Heart left ventricle (tissue), 16 donors: Measurements from ENCODE around the gene CMBL. TPM values are rescaled to one million over a fixed set of nuclear protein-coding genes. Genes with fewer than 3 reads are reported as not detected.

Experiments used
- ATAC-seq, 4 donors: fragments of 200-7000 bp; cut with Tn5 transposase; one replicate each; pipeline ENCODE4 v1.9.1; 2020 to 2022; ENCODE audit warnings: moderate library complexity in 4 of 4, mild to moderate bottlenecking in 3 of 4, moderate number of reproducible peaks in 1 of 4
- DNase-seq, 5 donors: peaks; one replicate each; pipeline ENCODE4 v3.0.0-alpha.2; 2020
- H3K27ac ChIP-seq, 12 donors: fragments of 200-600 bp; sonication (generic) in 4 of 12; one replicate each; pipeline versions ENCODE4 v1.5.0 to v1.8.0; 2016 to 2022; ENCODE audit warnings: mild to moderate bottlenecking in 2 of 12
- H3K27me3 ChIP-seq, 9 donors: fragments of 200-600 bp; sonication (generic) in 2 of 9; one replicate each; pipeline versions ENCODE4 v1.5.1 to v1.8.0; 2016 to 2022; ENCODE audit warnings: mild to moderate bottlenecking in 3 of 9
- H3K36me3 ChIP-seq, 9 donors: fragments of 200-600 bp; sonication (generic) in 2 of 9; one replicate each; pipeline versions ENCODE4 v1.5.0 to v1.8.0; 2018 to 2022; ENCODE audit warnings: mild to moderate bottlenecking in 2 of 9
- H3K4me1 ChIP-seq, 12 donors: fragments of 200-600 bp; sonication (generic) in 4 of 12; one replicate each; pipeline versions ENCODE4 v1.5.0 to v1.8.0; 2016 to 2022; ENCODE audit warnings: mild to moderate bottlenecking in 3 of 12
- H3K4me3 ChIP-seq, 12 donors: fragments of 200-600 bp; sonication (generic) in 4 of 12; one replicate each; pipeline versions ENCODE4 v1.5.0 to v1.8.0; 2017 to 2022; ENCODE audit warnings: mild to moderate bottlenecking in 9 of 12, moderate library complexity in 4 of 12
- H3K9me3 ChIP-seq, 12 donors: fragments of 200-600 bp; sonication (generic) in 4 of 12; one replicate each; pipeline versions ENCODE4 v1.5.0 to v1.8.0; 2016 to 2022; ENCODE audit warnings: mild to moderate bottlenecking in 1 of 12
- POLR2A ChIP-seq, 2 donors: fragments of 450-650 bp; IDR thresholded peaks; one replicate each; pipeline ENCODE4 v1.6.1; 2017; ENCODE audit warnings: antibody characterized with exemption in 2 of 2, mild to moderate bottlenecking in 2 of 2, moderate library complexity in 2 of 2
- WGBS, 4 donors: extraction: QIAGEN DNeasy Blood & Tissue Kit in 2 of 4; methylation state at CpG; one replicate each; pipeline versions ENCODE4 v1.1.5 to v1.1.7; 2013 to 2018; 5-methylcytosine and 5-hydroxymethylcytosine counted together
- intact Hi-C, 10 donors: fragments of 100-400 bp; cut with DNase I; formaldehyde crosslinking; loops; one replicate each; pipeline versions ENCODE4 v1.11.1 to v1.14.2; 2022
- polyA plus RNA-seq, 2 donors: library from polyadenylated mRNA; stranded (reverse); fragments of 200-250 nt; gene quantifications; one replicate each; pipeline ENCODE4 v1.2.3, GENCODE V29; 2013
- total RNA-seq, 9 donors: library from RNA; depleted of rRNA in 2 of 9; stranded (reverse); fragments of >200 nt in 2 of 9; fragmentation: NEBNext Ultra II Directional in 3 of 9; extraction: Animal tissue kit (Norgen Biotek cat#: 25700) in 3 of 9; gene quantifications; one replicate each; pipeline versions ENCODE4 v1.1.0 to v1.2.4, GENCODE V29; 2016 to 2023
- TF ChIP-seq, protein P1 (sequence below), 12 donors: fragments of 200-600 bp; sonication (generic) in 4 of 12; IDR thresholded peaks; one replicate each; pipeline versions ENCODE4 v1.5.0 to v1.8.0; 2018 to 2022; ENCODE audit warnings: antibody characterized with exemption in 12 of 12, mild to moderate bottlenecking in 5 of 12
- donor health status: ischemic (EF 13 %, LVEDD 7.1; RV severe dilation, severe dysfunction).
- donor health status: healthy with polysubstance abuse.
- donor health status: DM: no; HTN: yes; CAD: no.
- donor health status: DM: no; HTN: no; CAD: no.
- donor health status: ischemic (EF 25% LVEDD 6.9; RV normal size, moderate dysfunction).
- donor health status: ischemic (EF 25% LVEDD 5.7; RV mildly dilated, moderate dysfunction).
- donor health status: healthy.
- donor health status: DM: yes; HTN: yes; CAD: no.
- donor health status: ischemic (EF 35%, LVEDD 5.7; RV mildly dilated, moderate dysfunction).
- donor health status: nonischemic (EF 11% LVEDD 7.7; RV severe dilation, severe dysfunction).
- donor health status: DM: yes; HTN: yes; CAD: no.
- donor health status: PGD.
- donor health status: ischemic (EF 29% LVEDD 5.4; RV normal size, mild dysfunction).
- donor health status: nonischemic (EF 23%, LVEDD 6.1; RV moderate dilation, normal function).

Gene CMBL
- total and polyA plus RNA-seq, 11 donors, result 12.4 to 53.5 (median 29.0) TPM

DNA sequence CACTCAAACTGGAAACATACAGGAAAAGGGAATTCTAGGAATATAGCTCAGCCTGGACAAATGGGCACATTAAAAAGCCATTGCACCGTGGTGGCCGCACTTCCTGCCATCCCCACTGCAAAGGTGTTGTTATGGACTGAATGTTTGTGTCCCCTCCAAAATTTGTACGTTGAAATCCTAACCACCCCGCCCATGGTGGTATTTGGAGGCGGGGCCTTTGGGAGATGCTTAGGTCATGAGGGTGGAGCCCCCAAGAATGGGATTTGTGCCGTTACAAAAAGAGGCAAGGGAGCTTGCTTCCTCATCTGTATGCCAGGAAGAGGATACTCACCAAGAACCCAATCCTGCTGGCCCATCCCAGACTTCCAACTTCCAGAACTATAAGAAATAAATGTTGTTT is 1.1 kb upstream of the CMBL start:
- 76 to 89% (median 84%) methylated on average over 6 of the region's 6 CpGs for WGBS, 4 donors
- DNase-seq (no peak), ATAC-seq (no peak)
- no peak for TF ChIP-seq POLR2A (IDR thresholded peaks at IDR 0.05)
- TF ChIP-seq, protein P1, sequence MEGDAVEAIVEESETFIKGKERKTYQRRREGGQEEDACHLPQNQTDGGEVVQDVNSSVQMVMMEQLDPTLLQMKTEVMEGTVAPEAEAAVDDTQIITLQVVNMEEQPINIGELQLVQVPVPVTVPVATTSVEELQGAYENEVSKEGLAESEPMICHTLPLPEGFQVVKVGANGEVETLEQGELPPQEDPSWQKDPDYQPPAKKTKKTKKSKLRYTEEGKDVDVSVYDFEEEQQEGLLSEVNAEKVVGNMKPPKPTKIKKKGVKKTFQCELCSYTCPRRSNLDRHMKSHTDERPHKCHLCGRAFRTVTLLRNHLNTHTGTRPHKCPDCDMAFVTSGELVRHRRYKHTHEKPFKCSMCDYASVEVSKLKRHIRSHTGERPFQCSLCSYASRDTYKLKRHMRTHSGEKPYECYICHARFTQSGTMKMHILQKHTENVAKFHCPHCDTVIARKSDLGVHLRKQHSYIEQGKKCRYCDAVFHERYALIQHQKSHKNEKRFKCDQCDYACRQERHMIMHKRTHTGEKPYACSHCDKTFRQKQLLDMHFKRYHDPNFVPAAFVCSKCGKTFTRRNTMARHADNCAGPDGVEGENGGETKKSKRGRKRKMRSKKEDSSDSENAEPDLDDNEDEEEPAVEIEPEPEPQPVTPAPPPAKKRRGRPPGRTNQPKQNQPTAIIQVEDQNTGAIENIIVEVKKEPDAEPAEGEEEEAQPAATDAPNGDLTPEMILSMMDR (IDR thresholded peaks at IDR 0.05), result no peak
- Histone ChIP-seq H3K36me3 (no peaks in the 10 kb centered on the region), H3K4me1 (peaks cover 0 to 32% (median 6%) of the 10 kb centered on the region in 12 donors), H3K27ac (no peak overlapping the region), H3K4me3 (no peak overlapping the region), H3K27me3 (no peaks in the 10 kb centered on the region), H3K9me3 (no peaks in the 10 kb centered on the region)
- intact Hi-C loops, result no loop called here

DNA sequence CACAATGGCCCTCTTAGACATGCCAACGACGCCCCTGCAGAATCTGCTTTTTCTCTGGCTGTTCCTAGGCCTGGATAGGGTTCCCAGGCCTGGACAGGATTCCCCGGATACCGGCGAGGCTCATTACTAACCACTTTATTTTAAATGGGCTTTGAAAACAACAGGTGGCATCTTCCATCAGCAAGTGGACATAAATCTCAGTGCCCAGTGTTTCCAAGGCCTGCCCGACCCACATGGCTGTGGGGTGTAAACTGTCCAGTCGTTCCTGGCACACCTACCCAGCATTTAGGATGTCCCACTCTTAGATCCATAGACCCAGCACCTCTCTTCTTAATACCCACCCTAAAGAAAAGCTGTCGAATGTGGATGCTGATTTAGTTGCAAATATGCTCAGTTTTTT is 896 bp downstream of the CMBL start:
- 45 to 56% (median 51%) methylated on average over 8 of the region's 8 CpGs for WGBS, 4 donors
- H3K27me3 ChIP-seq, result no peaks in the 10 kb centered on the region
- peak overlapping the region in 10 of 12 donors; percentile 71 to 90 (median 81) for H3K27ac ChIP-seq
- intact Hi-C loops, result loop anchor here in 1 of 10 donors (2.0 kb wide), 1 partner anchor 22 kb away; no protein-coding TSS in a partner anchor
- H3K4me1 ChIP-seq, result peaks cover 0 to 42% (median 12%) of the 10 kb centered on the region in 12 donors
- DNase-seq, result no peak
- TF ChIP-seq, protein P1 (IDR thresholded peaks at IDR 0.05), result no peak
- no peak for TF ChIP-seq POLR2A (IDR thresholded peaks at IDR 0.05)
- no peak for ATAC-seq
- H3K4me3 ChIP-seq, result peak overlapping the region in 11 of 12 donors; percentile 53 to 81 (median 67)
- no peaks in the 10 kb centered on the region for H3K9me3 ChIP-seq
- H3K36me3 ChIP-seq, result no peaks in the 10 kb centered on the region

DNA sequence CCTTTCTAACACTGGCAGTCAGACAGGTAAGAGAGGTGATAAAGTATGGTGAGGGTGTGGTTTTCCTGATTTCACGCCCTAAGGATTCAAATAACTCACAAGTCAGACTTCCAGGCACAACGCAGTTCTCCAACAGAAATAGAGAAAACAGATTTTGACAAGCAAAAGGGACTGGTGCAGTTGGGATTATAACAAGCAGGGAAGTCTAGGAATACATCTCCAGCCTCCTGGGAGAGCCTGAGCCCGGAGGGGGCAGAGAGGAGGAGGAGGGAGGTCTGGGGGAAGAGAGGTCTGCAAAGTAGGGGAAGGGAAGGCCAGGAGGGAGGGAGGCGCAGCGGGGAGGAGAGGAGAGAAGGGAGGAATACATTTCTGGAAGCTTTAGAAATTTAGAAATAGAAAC is 1.6 kb downstream of the CMBL start:
- ATAC-seq (no peak), DNase-seq (no peak)
- Histone ChIP-seq H3K36me3 (no peaks in the 10 kb centered on the region), H3K27ac (peak overlapping the region in 3 of 12 donors; percentile 78 to 90 (median 88)), H3K9me3 (no peaks in the 10 kb centered on the region), H3K27me3 (no peaks in the 10 kb centered on the region), H3K4me3 (peak overlapping the region in 2 of 12 donors; percentile 69 to 75), H3K4me1 (peaks cover 0 to 42% (median 12%) of the 10 kb centered on the region in 12 donors)
- intact Hi-C loops, result loop anchor here in 1 of 10 donors (2.0 kb wide), 1 partner anchor 23 kb away; no protein-coding TSS in a partner anchor
- 64 to 68% (median 65%) methylated on average over 5 of the region's 5 CpGs for WGBS, 4 donors
- TF ChIP-seq, protein P1 (IDR thresholded peaks at IDR 0.05), result no peak
- no peak for TF ChIP-seq POLR2A (IDR thresholded peaks at IDR 0.05)

DNA sequence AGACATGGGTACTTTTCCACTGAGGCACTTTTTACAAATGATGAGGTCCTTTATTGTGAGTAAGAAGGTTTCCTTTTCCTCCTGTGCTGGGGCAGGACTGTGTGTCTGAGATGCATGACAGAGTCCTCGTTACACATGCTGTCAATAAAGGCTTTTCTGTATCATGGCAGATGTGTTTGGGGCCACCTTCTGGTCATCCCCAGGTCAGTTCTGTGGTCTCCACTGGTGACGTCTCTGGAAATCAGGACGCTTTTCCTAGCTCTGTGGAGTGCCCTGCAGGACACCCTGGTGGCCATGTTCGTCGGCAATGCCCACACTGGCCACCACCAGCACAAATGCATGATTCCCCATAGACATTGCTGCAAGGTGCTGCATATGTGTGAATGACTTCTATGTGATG is 2.8 kb downstream of the CMBL start:
- Histone ChIP-seq H3K36me3 (no peaks in the 10 kb centered on the region), H3K27me3 (no peaks in the 10 kb centered on the region), H3K27ac (peak overlapping the region in 1 of 12 donors; percentile 80), H3K9me3 (no peaks in the 10 kb centered on the region), H3K4me3 (no peak overlapping the region), H3K4me1 (peaks cover 0 to 42% (median 12%) of the 10 kb centered on the region in 12 donors)
- no peak for DNase-seq
- TF ChIP-seq, protein P1 (IDR thresholded peaks at IDR 0.05), result peak in 2 of 12 donors; percentile 8 to 16
- no peak for TF ChIP-seq POLR2A (IDR thresholded peaks at IDR 0.05)
- ATAC-seq, result no peak
- intact Hi-C loops, result no loop called here
- WGBS, 4 donors, result 68 to 100% (median 75%) methylated on average over 4 to 5 of the region's 5 CpGs
